MM.1S (cell line): ENCODE data around the gene RIPK1.

ENCODE experiments used
- CTCF ChIP-seq: fragments of 300-600 bp; sonication (generic); IDR thresholded peaks from 2 replicates; pipeline ENCODE4 v1.5.1; 2016; ENCODE audit warnings: antibody characterized with exemption, low read length, mixed read lengths
- EZH2 ChIP-seq: fragments of 300-600 bp; sonication (generic); optimal IDR thresholded peaks from 2 replicates; pipeline ENCODE3; 2017; ENCODE audit warnings: low read depth, mild to moderate bottlenecking, antibody characterized with exemption, low read length, mixed read lengths
- EZH2phosphoT487 ChIP-seq: fragments of 300-600 bp; sonication (generic); IDR thresholded peaks from 2 replicates; pipeline ENCODE4 v1.6.1; 2018; ENCODE audit warnings: antibody characterized with exemption, low read length

GRCh38 chr6:3135668-3136291, 67.5 kb downstream of the RIPK1 start:
- TF ChIP-seq EZH2: no peak
- no peak for TF ChIP-seq CTCF
- TF ChIP-seq EZH2phosphoT487: no peak
